Measurements from ENCODE around the gene SHOX.
"Not testable (repeated sequence)": the region's sequence is repeated elsewhere in the genome, so short reads cannot be mapped to it uniquely, and the experiment has no call there.

The SHOX gene

DNA sequence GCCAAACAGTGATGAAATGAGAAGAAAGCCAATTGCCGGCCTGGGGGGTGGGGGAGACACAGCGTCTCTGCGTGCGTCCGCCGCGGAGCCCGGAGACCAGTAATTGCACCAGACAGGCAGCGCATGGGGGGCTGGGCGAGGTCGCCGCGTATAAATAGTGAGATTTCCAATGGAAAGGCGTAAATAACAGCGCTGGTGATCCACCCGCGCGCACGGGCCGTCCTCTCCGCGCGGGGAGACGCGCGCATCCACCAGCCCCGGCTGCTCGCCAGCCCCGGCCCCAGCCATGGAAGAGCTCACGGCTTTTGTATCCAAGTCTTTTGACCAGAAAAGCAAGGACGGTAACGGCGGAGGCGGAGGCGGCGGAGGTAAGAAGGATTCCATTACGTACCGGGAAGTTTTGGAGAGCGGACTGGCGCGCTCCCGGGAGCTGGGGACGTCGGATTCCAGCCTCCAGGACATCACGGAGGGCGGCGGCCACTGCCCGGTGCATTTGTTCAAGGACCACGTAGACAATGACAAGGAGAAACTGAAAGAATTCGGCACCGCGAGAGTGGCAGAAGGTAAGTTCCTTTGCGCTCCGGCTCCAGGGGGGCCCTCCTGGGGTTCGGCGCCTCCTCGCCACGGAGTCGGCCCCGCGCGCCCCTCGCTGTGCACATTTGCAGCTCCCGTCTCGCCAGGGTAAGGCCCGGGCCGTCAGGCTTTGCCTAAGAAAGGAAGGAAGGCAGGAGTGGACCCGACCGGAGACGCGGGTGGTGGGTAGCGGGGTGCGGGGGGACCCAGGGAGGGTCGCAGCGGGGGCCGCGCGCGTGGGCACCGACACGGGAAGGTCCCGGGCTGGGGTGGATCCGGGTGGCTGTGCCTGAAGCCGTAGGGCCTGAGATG, at the start of gene SHOX:
TSS of gene SHOX (plus strand) at position 180 of the 885 bp plus-strand sequence. CDS start at position 287, 107 bp downstream.
- H3K4me3 ChIP-seq (replicated peaks in 1 of 2; ENCODE audit: low read depth in 2 of 2, low read length in 2 of 2), result no peak within 1 kb of the TSS
- peak in 1 of 2 donors; percentile 14 for DNase-seq (ENCODE audit: low read depth in 2 of 2)
- TF ChIP-seq, protein P1, sequence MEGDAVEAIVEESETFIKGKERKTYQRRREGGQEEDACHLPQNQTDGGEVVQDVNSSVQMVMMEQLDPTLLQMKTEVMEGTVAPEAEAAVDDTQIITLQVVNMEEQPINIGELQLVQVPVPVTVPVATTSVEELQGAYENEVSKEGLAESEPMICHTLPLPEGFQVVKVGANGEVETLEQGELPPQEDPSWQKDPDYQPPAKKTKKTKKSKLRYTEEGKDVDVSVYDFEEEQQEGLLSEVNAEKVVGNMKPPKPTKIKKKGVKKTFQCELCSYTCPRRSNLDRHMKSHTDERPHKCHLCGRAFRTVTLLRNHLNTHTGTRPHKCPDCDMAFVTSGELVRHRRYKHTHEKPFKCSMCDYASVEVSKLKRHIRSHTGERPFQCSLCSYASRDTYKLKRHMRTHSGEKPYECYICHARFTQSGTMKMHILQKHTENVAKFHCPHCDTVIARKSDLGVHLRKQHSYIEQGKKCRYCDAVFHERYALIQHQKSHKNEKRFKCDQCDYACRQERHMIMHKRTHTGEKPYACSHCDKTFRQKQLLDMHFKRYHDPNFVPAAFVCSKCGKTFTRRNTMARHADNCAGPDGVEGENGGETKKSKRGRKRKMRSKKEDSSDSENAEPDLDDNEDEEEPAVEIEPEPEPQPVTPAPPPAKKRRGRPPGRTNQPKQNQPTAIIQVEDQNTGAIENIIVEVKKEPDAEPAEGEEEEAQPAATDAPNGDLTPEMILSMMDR (IDR thresholded peaks at IDR 0.05; ENCODE audit: low read depth, low read length), result no peak

DNA sequence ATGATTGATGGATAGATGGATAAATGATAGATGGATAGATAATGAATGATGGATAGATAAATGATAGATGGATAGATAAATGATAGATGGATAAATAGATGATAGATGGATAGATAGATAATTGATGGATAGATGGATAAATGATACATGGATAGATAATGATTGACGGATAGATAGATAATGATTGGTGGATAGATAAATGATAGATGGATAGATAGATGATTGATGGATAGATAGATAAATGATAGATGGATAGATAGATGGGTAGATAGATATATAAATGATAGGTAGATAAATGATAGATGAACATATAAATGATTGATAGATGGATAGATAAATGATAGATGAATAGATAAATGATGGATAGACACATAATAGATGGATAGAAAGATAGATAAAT, 49.5 kb upstream of the SHOX start:
- H3K4me3 ChIP-seq (replicated peaks in 1 of 2; ENCODE audit: low read depth in 2 of 2, low read length in 2 of 2), result no peak overlapping the region
- no peak for DNase-seq (ENCODE audit: low read depth in 2 of 2)
- TF ChIP-seq, protein P1 (IDR thresholded peaks at IDR 0.05; ENCODE audit: low read depth, low read length), result no peak

DNA sequence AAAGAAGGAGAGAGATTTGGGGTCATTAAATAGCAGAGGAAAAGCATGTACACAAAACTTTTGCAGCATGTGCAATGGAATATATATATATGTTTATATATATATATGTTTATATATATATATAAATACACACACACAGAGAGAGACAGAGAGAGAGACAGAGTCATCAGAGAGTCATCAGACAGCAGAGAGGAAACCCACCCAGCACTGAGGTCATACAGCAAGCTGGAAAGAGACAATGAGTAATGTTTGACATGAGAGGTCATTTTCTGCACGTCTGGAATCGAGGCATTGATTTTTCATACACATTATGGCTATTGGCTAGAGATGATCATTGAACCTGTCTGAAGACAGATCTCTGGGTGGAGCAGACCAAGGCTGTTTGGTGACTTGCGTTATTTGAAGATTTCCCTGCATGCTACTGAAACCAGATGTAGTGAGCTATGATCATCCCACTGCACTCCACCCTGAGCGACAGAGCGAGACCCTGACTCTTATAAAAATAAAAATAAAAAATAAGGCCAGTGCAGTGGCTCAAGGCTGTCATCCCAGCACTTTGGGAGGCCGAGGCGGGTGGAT, 48.8 kb upstream of the SHOX start:
- DNase-seq (ENCODE audit: low read depth in 2 of 2), result peak in 1 of 2 donors; percentile 4

DNA sequence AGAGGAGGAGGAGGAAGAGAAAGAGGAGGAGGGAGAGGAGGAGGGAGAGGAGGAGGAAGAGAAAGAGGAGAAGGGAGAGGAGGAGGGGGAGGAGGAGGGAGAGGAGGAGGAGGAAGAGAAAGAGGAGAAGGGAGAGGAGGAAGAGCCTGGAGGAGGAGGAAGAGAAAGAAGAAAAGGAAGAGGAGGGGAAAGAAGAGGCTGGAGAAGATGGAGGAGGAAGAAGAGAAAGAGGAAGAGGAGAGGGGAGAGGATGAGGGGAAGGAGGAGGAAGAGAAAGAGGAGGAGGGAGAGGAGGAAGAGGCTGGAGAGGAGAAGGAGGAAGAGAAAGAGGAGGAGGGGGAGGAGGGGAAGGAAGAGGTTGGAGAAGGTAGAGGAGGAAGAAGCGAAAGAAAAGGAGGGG, 46.0 kb upstream of the SHOX start:
- DNase-seq (ENCODE audit: low read depth in 2 of 2), result no peak
- H3K4me3 ChIP-seq (replicated peaks in 1 of 2; ENCODE audit: low read depth in 2 of 2, low read length in 2 of 2), result no peak overlapping the region
- TF ChIP-seq, protein P1 (IDR thresholded peaks at IDR 0.05; ENCODE audit: low read depth, low read length), result no peak

More for the DNA sequence above, 48.8 kb upstream of the SHOX start:
- no peak overlapping the region for H3K4me3 ChIP-seq (replicated peaks in 1 of 2; ENCODE audit: low read depth in 2 of 2, low read length in 2 of 2)
- TF ChIP-seq, protein P1 (IDR thresholded peaks at IDR 0.05; ENCODE audit: low read depth, low read length), result no peak

DNA sequence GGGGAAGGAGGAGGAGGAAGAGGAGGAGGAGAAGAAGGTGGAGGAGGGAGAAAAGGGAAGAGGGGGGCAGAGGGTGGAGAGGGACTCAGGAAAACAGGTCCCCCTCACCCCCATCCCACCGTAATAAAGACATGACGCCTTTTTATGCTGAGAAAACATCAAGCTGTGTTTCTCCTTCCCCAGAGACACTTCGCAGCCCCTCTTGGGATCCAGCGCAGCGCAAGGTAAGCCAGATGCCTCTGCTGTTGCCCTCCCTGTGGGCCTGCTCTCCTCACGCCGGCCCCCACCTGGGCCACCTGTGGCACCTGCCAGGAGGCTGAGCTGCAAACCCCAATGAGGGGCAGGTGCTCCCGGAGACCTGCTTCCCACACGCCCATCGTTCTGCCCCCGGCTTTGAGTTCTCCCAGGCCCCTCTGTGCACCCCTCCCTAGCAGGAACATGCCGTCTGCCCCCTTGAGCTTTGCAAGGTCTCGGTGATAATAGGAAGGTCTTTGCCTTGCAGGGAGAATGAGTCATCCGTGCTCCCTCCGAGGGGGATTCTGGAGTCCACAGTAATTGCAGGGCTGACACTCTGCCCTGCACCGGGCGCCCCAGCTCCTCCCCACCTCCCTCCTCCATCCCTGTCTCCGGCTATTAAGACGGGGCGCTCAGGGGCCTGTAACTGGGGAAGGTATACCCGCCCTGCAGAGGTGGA, 45.3 kb upstream of the SHOX start:
- TF ChIP-seq, protein P1 (IDR thresholded peaks at IDR 0.05; ENCODE audit: low read depth, low read length), result no peak
- DNase-seq (ENCODE audit: low read depth in 2 of 2), result no peak
- no peak overlapping the region for H3K4me3 ChIP-seq (replicated peaks in 1 of 2; ENCODE audit: low read depth in 2 of 2, low read length in 2 of 2)

DNA sequence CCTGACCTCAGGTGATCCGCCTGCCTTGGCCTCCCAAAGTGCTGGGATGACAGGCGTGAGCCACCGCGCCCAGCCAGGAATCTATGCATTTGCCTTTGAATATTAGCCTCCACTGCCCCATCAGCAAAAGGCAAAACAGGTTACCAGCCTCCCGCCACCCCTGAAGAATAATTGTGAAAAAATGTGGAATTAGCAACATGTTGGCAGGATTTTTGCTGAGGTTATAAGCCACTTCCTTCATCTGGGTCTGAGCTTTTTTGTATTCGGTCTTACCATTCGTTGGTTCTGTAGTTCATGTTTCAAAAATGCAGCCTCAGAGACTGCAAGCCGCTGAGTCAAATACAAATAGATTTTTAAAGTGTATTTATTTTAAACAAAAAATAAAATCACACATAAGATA, 44.2 kb upstream of the SHOX start:
- TF ChIP-seq, protein P1 (IDR thresholded peaks at IDR 0.05; ENCODE audit: low read depth, low read length), result no peak
- H3K4me3 ChIP-seq (replicated peaks in 1 of 2; ENCODE audit: low read depth in 2 of 2, low read length in 2 of 2), result no peak overlapping the region
- DNase-seq (ENCODE audit: low read depth in 2 of 2), result no peak

DNA sequence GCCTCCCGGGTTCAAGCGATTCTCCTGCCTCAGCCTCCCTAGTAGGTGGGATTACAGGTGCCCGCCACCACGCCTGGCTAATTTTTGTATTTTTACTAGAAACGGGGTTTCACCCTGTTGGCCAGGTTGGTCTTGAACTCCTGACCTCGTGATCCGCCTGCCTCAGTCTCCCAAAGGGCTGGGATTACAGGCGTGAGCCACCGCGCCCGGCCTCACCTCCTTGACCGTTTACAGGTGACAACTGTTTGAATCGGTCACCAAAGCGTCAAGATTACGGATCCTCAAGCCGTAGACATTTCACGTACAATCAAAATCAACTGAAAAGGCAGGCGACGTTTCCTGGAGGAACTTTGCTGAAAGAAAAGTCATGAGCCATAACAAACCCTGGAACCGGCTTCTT, 41.3 kb upstream of the SHOX start:
- H3K4me3 ChIP-seq (replicated peaks in 1 of 2; ENCODE audit: low read depth in 2 of 2, low read length in 2 of 2); DNase-seq (ENCODE audit: low read depth in 2 of 2): not testable (repeated sequence)

Measured in cardiac fibroblast (primary cell).